ENCODE results near the gene SNPH. TPM values are rescaled to one million over a fixed set of nuclear protein-coding genes. Genes with fewer than 3 reads are reported as not detected.

The SNPH gene
- total RNA-seq, 6 donors from 2014 or later: 1.0 to 17.3 (median 2.4) TPM

DNA sequence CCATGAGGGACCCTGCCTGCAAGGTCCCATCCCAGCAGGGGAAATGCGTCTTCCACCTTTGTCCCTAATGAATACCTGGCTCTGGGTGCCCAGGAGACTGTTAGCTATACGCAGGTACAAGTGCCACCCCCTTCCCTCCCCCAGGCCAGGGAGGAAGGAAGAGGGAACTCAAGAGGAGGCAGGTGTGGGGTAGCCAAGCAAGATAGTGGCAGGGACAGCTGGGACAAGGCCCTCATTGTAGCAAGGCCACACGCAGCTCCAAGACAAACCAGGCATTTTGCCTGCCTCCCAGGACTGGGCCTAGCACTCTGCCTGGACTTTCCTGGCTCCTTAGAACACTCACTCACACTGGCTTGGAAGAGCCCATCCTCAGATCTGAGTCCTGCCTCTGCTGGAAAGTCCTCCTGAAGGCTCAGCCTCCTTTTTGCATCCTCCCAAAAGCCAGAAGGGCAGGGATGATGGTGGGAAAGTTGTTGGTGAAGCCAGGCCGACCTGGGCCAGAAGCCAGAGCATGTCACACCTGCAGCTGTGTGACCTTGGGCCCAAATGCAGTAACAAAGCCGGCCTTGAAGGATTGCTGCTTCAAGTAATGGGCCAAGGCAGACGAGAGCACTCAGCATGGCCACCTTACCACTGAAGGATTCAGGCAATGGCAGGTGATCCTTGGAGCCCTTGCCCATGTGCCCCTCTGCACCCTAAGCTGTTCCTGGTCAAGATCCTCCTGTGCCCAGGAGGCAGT lies 27.7 kb downstream of the SNPH start:
- no peak for ATAC-seq (ENCODE audit: low FRiP score in 2 of 2)
- WGBS, 2 donors: 88 to 91% methylated on average over 5 to 6 of the region's 6 CpGs
- TF ChIP-seq EP300 (IDR thresholded peaks at IDR 0.05) (no peak), POLR2A (IDR thresholded peaks at IDR 0.05) (no peak), POLR2AphosphoS5 (IDR thresholded peaks at IDR 0.05) (no peak)
- TF ChIP-seq, protein P1, sequence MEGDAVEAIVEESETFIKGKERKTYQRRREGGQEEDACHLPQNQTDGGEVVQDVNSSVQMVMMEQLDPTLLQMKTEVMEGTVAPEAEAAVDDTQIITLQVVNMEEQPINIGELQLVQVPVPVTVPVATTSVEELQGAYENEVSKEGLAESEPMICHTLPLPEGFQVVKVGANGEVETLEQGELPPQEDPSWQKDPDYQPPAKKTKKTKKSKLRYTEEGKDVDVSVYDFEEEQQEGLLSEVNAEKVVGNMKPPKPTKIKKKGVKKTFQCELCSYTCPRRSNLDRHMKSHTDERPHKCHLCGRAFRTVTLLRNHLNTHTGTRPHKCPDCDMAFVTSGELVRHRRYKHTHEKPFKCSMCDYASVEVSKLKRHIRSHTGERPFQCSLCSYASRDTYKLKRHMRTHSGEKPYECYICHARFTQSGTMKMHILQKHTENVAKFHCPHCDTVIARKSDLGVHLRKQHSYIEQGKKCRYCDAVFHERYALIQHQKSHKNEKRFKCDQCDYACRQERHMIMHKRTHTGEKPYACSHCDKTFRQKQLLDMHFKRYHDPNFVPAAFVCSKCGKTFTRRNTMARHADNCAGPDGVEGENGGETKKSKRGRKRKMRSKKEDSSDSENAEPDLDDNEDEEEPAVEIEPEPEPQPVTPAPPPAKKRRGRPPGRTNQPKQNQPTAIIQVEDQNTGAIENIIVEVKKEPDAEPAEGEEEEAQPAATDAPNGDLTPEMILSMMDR (IDR thresholded peaks at IDR 0.05): no peak

DNA sequence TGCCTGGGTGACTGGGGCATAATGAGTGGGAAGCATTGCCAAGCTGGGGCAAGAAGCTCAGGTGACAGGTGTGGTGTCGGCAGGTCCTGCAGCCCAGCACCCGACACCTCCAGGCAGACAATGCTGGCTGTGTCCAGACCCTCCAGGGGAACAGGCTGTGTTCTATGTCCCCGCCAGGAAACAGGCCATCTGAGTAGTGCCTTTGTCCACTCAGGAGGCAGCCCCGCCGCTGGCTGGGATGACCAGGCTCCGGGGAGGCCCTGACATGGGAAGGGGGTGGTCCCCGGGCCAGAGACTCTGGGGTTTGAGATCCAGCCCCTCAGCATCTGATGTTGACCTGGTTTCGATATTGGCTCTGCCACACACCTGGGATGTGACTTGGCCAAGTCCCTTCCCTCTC lies 28.4 kb downstream of the SNPH start:
- ATAC-seq (ENCODE audit: low FRiP score in 2 of 2) (no peak), DNase-seq (peak in 1 of 2 donors; percentile 63)
- Histone ChIP-seq H3K4me3 (no peak overlapping the region), H3K27ac (no peak overlapping the region), H3K4me1 (peaks cover 0 to 8% (median 3%) of the 10 kb centered on the region in 4 donors), H3K27me3 (no peaks in the 10 kb centered on the region), H3K9me3 (no peaks in the 10 kb centered on the region), H3K36me3 (peaks cover 0 to 6% (median 0%) of the 10 kb centered on the region in 4 donors)
- TF ChIP-seq POLR2A (IDR thresholded peaks at IDR 0.05): no peak
- TF ChIP-seq EP300 (IDR thresholded peaks at IDR 0.05): no peak
- TF ChIP-seq, protein P1 (IDR thresholded peaks at IDR 0.05): no peak
- no peak for TF ChIP-seq POLR2AphosphoS5 (IDR thresholded peaks at IDR 0.05)
- 89 to 100% methylated on average over 2 to 8 of the region's 8 CpGs for WGBS, 2 donors

More for the DNA sequence above, 27.7 kb downstream of the SNPH start:
- H3K27me3 ChIP-seq: no peaks in the 10 kb centered on the region
- no peaks in the 10 kb centered on the region for H3K9me3 ChIP-seq
- H3K27ac ChIP-seq: no peak overlapping the region
- peaks cover 0 to 5% (median 2%) of the 10 kb centered on the region in 4 donors for H3K4me1 ChIP-seq
- DNase-seq: no peak
- H3K36me3 ChIP-seq: peaks cover 0 to 6% (median 0%) of the 10 kb centered on the region in 4 donors
- no peak overlapping the region for H3K4me3 ChIP-seq

DNA sequence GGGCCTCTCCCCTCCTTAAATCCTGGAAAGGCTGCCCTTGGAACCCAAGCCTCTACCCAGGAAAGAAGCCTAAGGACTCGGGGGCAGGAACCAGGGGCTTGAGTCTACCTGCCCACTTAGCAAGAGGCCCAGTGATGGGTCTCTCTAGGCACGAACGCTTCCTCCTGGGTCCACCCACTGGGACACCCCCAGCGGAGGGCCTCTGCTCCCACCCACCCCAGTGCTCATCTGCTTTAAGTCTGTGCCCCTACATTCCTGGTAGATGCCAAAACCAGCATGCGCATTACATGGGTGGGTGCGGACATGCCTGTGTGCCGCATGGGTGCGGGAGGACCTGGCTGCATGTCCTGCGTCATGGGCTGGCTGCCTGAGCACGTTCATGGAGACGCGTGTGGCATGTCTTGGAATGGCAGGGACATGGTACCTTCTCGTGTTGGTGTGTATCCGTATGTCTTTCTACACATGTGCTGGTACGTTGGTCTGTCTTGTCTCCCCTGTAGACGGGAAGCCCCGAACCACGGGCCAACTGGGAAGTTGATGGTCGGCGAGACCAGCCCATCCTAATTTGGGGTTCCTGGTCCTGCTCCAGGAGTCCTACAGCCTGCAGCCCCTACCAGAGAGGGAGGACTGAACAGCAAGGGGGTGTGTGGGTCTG lies 29.3 kb downstream of the SNPH start:
- TF ChIP-seq, protein P1 (IDR thresholded peaks at IDR 0.05): no peak
- TF ChIP-seq POLR2AphosphoS5 (IDR thresholded peaks at IDR 0.05): no peak
- no peak for TF ChIP-seq POLR2A (IDR thresholded peaks at IDR 0.05)
- no peak for TF ChIP-seq EP300 (IDR thresholded peaks at IDR 0.05)
- DNase-seq: peak in 1 of 2 donors; percentile 48
- WGBS, 2 donors: 88 to 94% methylated on average over 10 to 20 of the region's 20 CpGs

DNA sequence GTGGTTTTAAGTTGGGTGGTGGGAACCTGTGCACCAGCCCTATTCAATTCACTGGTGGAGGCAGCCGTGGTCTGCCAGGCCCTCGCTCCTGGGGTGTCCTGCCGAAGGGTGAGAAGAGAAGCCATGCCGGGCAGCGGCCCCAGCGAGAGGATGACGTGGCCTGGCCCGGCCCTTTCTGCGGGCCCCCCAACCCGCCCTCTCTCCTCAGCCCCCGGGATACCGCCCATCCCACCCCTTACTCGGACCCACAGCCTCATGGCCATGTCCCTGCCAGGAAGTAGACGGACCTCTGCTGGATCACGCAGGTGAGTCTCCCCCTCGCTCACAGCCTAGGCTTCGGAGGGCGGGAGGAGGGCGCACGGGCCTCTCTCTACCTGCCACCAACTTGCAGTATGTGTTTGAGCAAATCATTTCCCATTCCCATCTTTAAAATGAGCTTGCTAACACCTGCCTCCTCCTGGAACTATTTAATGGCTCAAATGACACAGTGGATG lies 30.1 kb downstream of the SNPH start:
- peak in 1 of 2 donors; percentile 65 for DNase-seq
- TF ChIP-seq POLR2AphosphoS5 (IDR thresholded peaks at IDR 0.05): no peak
- no peak for TF ChIP-seq POLR2A (IDR thresholded peaks at IDR 0.05)
- TF ChIP-seq, protein P1 (IDR thresholded peaks at IDR 0.05): no peak
- TF ChIP-seq EP300 (IDR thresholded peaks at IDR 0.05): no peak
- WGBS, 2 donors: 96 to 97% methylated on average over 5 to 16 of the region's 20 CpGs

More for the DNA sequence above, 29.3 kb downstream of the SNPH start:
- Histone ChIP-seq H3K27ac (no peak overlapping the region), H3K4me1 (peaks cover 0 to 8% (median 3%) of the 10 kb centered on the region in 4 donors), H3K36me3 (peaks cover 0 to 6% (median under 1%) of the 10 kb centered on the region in 4 donors), H3K4me3 (no peak overlapping the region), H3K9me3 (no peaks in the 10 kb centered on the region), H3K27me3 (no peaks in the 10 kb centered on the region)
- no peak for ATAC-seq (ENCODE audit: low FRiP score in 2 of 2)

More for the DNA sequence above, 30.1 kb downstream of the SNPH start:
- no peak overlapping the region for H3K27ac ChIP-seq
- H3K27me3 ChIP-seq: no peaks in the 10 kb centered on the region
- H3K4me3 ChIP-seq: no peak overlapping the region
- H3K36me3 ChIP-seq: peaks cover 0 to 12% (median 3%) of the 10 kb centered on the region in 4 donors
- no peak for ATAC-seq (ENCODE audit: low FRiP score in 2 of 2)
- H3K9me3 ChIP-seq: no peaks in the 10 kb centered on the region
- H3K4me1 ChIP-seq: peaks cover 0 to 6% (median 3%) of the 10 kb centered on the region in 4 donors

Data from upper lobe of left lung (tissue), 6 donors.